ENCODE results near the gene TTC28. TPM values are rescaled to one million over a fixed set of nuclear protein-coding genes. Genes with fewer than 3 reads are reported as not detected.

TTC28 gene
- total RNA-seq, 4 donors from 2014 or later = 35.6 to 42.6 (median 36.9) TPM

GRCh38 chr22:28241656-28242290, 437.9 kb downstream of the TTC28 start:
- no peaks in the 10 kb centered on the region for H3K36me3 ChIP-seq
- no peak for TF ChIP-seq CTCF (IDR thresholded peaks at IDR 0.05)
- TF ChIP-seq POLR2AphosphoS5 (IDR thresholded peaks at IDR 0.05) = no peak
- no peak for TF ChIP-seq POLR2A (IDR thresholded peaks at IDR 0.05; ENCODE audit: low read depth)
- no peak for TF ChIP-seq EP300 (IDR thresholded peaks at IDR 0.05)
- no peak for DNase-seq (ENCODE audit: extremely low spot score)
- H3K4me1 ChIP-seq = peaks cover 0 to 17% (median 0%) of the 10 kb centered on the region in 4 donors
- H3K27me3 ChIP-seq = no peaks in the 10 kb centered on the region
- no peak overlapping the region for H3K4me3 ChIP-seq
- WGBS = 89% methylated on average over 5 of the region's 5 CpGs
- intact Hi-C loops (cut with DNase I) = no loop called here
- no peaks in the 10 kb centered on the region for H3K9me3 ChIP-seq
- H3K27ac ChIP-seq (replicated peaks in 1 of 4) = no peak overlapping the region

- H3K27ac ChIP-seq (replicated peaks in 1 of 4) = no peak overlapping the region
- intact Hi-C loops (cut with DNase I) = no loop called here
- DNase-seq (ENCODE audit: extremely low spot score) = no peak
- H3K36me3 ChIP-seq = no peaks in the 10 kb centered on the region
- no peak for TF ChIP-seq POLR2A (IDR thresholded peaks at IDR 0.05; ENCODE audit: low read depth)
- no peak for TF ChIP-seq POLR2AphosphoS5 (IDR thresholded peaks at IDR 0.05)
- TF ChIP-seq EP300 (IDR thresholded peaks at IDR 0.05) = no peak
- no peak for TF ChIP-seq CTCF (IDR thresholded peaks at IDR 0.05)
- no peak overlapping the region for H3K4me3 ChIP-seq
- peaks cover 0 to 4% (median 0%) of the 10 kb centered on the region in 4 donors for H3K4me1 ChIP-seq
- no peaks in the 10 kb centered on the region for H3K27me3 ChIP-seq
- H3K9me3 ChIP-seq = no peaks in the 10 kb centered on the region
Measured at GRCh38 chr22:28239941-28240340, 439.7 kb downstream of the TTC28 start.

GRCh38 chr22:28237783-28238182, 441.9 kb downstream of the TTC28 start:
- 96% methylated on average over 2 of the region's 2 CpGs for WGBS
- H3K27ac ChIP-seq (replicated peaks in 1 of 4) = no peak overlapping the region
- intact Hi-C loops (cut with DNase I) = no loop called here
- H3K4me3 ChIP-seq = no peak overlapping the region
- no peaks in the 10 kb centered on the region for H3K4me1 ChIP-seq
- no peaks in the 10 kb centered on the region for H3K27me3 ChIP-seq
- no peak for DNase-seq (ENCODE audit: extremely low spot score)
- no peak for TF ChIP-seq CTCF (IDR thresholded peaks at IDR 0.05)
- no peak for TF ChIP-seq POLR2AphosphoS5 (IDR thresholded peaks at IDR 0.05)
- TF ChIP-seq POLR2A (IDR thresholded peaks at IDR 0.05; ENCODE audit: low read depth) = no peak
- TF ChIP-seq EP300 (IDR thresholded peaks at IDR 0.05) = no peak
- no peaks in the 10 kb centered on the region for H3K36me3 ChIP-seq
- H3K9me3 ChIP-seq = no peaks in the 10 kb centered on the region

GRCh38 chr22:28237112-28237511, 442.5 kb downstream of the TTC28 start:
- intact Hi-C loops (cut with DNase I) = no loop called here
- Histone ChIP-seq H3K9me3 (no peaks in the 10 kb centered on the region), H3K27me3 (no peaks in the 10 kb centered on the region), H3K4me1 (no peaks in the 10 kb centered on the region), H3K36me3 (no peaks in the 10 kb centered on the region), H3K27ac (replicated peaks in 1 of 4) (no peak overlapping the region), H3K4me3 (no peak overlapping the region)
- 87% methylated on average over 4 of the region's 4 CpGs for WGBS
- TF ChIP-seq EP300 (IDR thresholded peaks at IDR 0.05) (no peak), POLR2A (IDR thresholded peaks at IDR 0.05; ENCODE audit: low read depth) (no peak), CTCF (IDR thresholded peaks at IDR 0.05) (no peak), POLR2AphosphoS5 (IDR thresholded peaks at IDR 0.05) (no peak)
- DNase-seq (ENCODE audit: extremely low spot score) = no peak

GRCh38 chr22:28232204-28232603, 447.4 kb downstream of the TTC28 start:
- H3K27me3 ChIP-seq = no peaks in the 10 kb centered on the region
- no peaks in the 10 kb centered on the region for H3K36me3 ChIP-seq
- no peak overlapping the region for H3K27ac ChIP-seq (replicated peaks in 1 of 4)
- no peak overlapping the region for H3K4me3 ChIP-seq
- no peaks in the 10 kb centered on the region for H3K9me3 ChIP-seq
- H3K4me1 ChIP-seq = peaks cover 4 to 22% (median 14%) of the 10 kb centered on the region in 4 donors
- 96% methylated on average over 3 of the region's 3 CpGs for WGBS
- intact Hi-C loops (cut with DNase I) = no loop called here
- DNase-seq (ENCODE audit: extremely low spot score) = no peak
- TF ChIP-seq POLR2AphosphoS5 (IDR thresholded peaks at IDR 0.05) = no peak
- TF ChIP-seq CTCF (IDR thresholded peaks at IDR 0.05) = no peak
- no peak for TF ChIP-seq POLR2A (IDR thresholded peaks at IDR 0.05; ENCODE audit: low read depth)
- TF ChIP-seq EP300 (IDR thresholded peaks at IDR 0.05) = no peak

Measured in esophagus muscularis mucosa (tissue), 4 donors.